Measurements from ENCODE around the gene FBXW7.

The FBXW7 gene

DNA sequence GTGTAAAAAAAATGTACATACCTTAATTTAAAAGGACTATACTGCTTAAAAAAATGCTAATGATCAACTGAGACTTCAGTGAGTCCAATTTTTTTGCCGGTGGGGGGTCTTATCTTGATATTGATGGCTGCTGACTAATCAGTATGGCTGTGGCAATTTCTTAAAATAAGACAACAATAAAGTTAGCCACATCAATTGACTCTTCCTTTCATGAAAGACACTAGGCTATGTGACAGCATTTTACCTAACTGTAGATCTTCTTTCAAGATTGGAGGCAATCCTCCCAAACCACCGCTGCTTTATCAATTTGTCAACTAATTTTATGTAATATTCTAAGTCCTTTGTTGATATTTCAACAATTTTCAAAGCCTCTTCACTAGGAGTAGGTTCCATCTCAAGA, 116.1 kb downstream of the FBXW7 start:
- H3K9ac ChIP-seq (ENCODE audit: low read depth, low read length) = no peak overlapping the region
- H3K36me3 ChIP-seq (ENCODE audit: insufficient read depth, low read depth, low read length) = no peaks in the 10 kb centered on the region
- H3K4me3 ChIP-seq (ENCODE audit: low read length) = no peak overlapping the region
- no peaks in the 10 kb centered on the region for H3K9me3 ChIP-seq (ENCODE audit: insufficient read depth, low read depth, low read length)
- H3K4me1 ChIP-seq (ENCODE audit: insufficient read depth, low read length) = peaks cover 8% of the 10 kb centered on the region
- H3K27ac ChIP-seq (ENCODE audit: low read length) = no peak overlapping the region
- no peaks in the 10 kb centered on the region for H3K27me3 ChIP-seq (ENCODE audit: insufficient read depth, low read length)

- H3K9ac ChIP-seq (ENCODE audit: low read depth, low read length) = no peak overlapping the region
- no peak overlapping the region for H3K4me3 ChIP-seq (ENCODE audit: low read length)
- H3K27me3 ChIP-seq (ENCODE audit: insufficient read depth, low read length) = no peaks in the 10 kb centered on the region
- no peaks in the 10 kb centered on the region for H3K9me3 ChIP-seq (ENCODE audit: insufficient read depth, low read depth, low read length)
- no peak overlapping the region for H3K27ac ChIP-seq (ENCODE audit: low read length)
- 0 out of 2 replicates have a peak, but pooled peaks cover 3% of the 10 kb centered on the region for H3K4me1 ChIP-seq (ENCODE audit: insufficient read depth, low read length)
- no peaks in the 10 kb centered on the region for H3K36me3 ChIP-seq (ENCODE audit: insufficient read depth, low read depth, low read length)
Measured at GRCh38 chr4:152417673-152418072, 118.2 kb downstream of the FBXW7 start.

- Histone ChIP-seq H3K4me3 (ENCODE audit: low read length) (no peak overlapping the region), H3K36me3 (ENCODE audit: insufficient read depth, low read depth, low read length) (no peaks in the 10 kb centered on the region), H3K4me1 (ENCODE audit: insufficient read depth, low read length) (0 out of 2 replicates have a peak, but pooled peaks cover 3% of the 10 kb centered on the region), H3K27me3 (ENCODE audit: insufficient read depth, low read length) (no peaks in the 10 kb centered on the region), H3K27ac (ENCODE audit: low read length) (no peak overlapping the region), H3K9me3 (ENCODE audit: insufficient read depth, low read depth, low read length) (no peaks in the 10 kb centered on the region), H3K9ac (ENCODE audit: low read depth, low read length) (no peak overlapping the region)
Measured at GRCh38 chr4:152415980-152416379, 119.9 kb downstream of the FBXW7 start.

- Histone ChIP-seq H3K9ac (ENCODE audit: low read depth, low read length) (no peak overlapping the region), H3K9me3 (ENCODE audit: insufficient read depth, low read depth, low read length) (no peaks in the 10 kb centered on the region), H3K4me1 (ENCODE audit: insufficient read depth, low read length) (no peaks in the 10 kb centered on the region; the same call in 1 of the 2 replicates), H3K27me3 (ENCODE audit: insufficient read depth, low read length) (no peaks in the 10 kb centered on the region), H3K27ac (ENCODE audit: low read length) (no peak overlapping the region), H3K36me3 (ENCODE audit: insufficient read depth, low read depth, low read length) (no peaks in the 10 kb centered on the region), H3K4me3 (ENCODE audit: low read length) (no peak overlapping the region)
Measured at GRCh38 chr4:152408514-152409327, 127.2 kb downstream of the FBXW7 start.

- Histone ChIP-seq H3K4me1 (ENCODE audit: insufficient read depth, low read length) (no peaks in the 10 kb centered on the region; the same call in 1 of the 2 replicates), H3K36me3 (ENCODE audit: insufficient read depth, low read depth, low read length) (no peaks in the 10 kb centered on the region), H3K27ac (ENCODE audit: low read length) (no peak overlapping the region), H3K27me3 (ENCODE audit: insufficient read depth, low read length) (no peaks in the 10 kb centered on the region), H3K9me3 (ENCODE audit: insufficient read depth, low read depth, low read length) (no peaks in the 10 kb centered on the region), H3K4me3 (ENCODE audit: low read length) (no peak overlapping the region), H3K9ac (ENCODE audit: low read depth, low read length) (no peak overlapping the region)
Measured at GRCh38 chr4:152401424-152401823, 134.5 kb downstream of the FBXW7 start.

DNA sequence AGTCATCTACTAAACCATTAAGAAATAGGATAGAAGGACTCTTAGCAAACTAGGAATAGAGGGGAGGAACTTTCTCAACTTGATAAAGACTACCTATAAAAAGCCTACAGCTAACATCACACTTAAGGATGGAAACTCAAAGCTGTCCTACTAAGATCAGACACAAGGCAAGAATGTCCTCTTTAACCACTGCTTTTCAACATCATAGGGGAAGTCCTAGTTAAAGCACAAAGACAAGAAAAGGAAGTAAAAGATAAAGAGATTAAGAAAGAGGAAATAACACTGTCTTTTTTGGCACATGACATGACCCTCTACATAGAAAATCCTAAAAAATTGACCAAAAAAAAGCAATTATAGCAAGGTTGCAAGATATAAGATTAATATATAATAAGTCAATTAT, 136.6 kb downstream of the FBXW7 start:
- Histone ChIP-seq H3K4me1 (ENCODE audit: insufficient read depth, low read length) (no peaks in the 10 kb centered on the region; the same call in 1 of the 2 replicates), H3K9ac (ENCODE audit: low read depth, low read length) (no peak overlapping the region), H3K36me3 (ENCODE audit: insufficient read depth, low read depth, low read length) (no peaks in the 10 kb centered on the region), H3K27me3 (ENCODE audit: insufficient read depth, low read length) (no peaks in the 10 kb centered on the region), H3K27ac (ENCODE audit: low read length) (no peak overlapping the region), H3K4me3 (ENCODE audit: low read length) (no peak overlapping the region), H3K9me3 (ENCODE audit: insufficient read depth, low read depth, low read length) (no peaks in the 10 kb centered on the region)

- no peaks in the 10 kb centered on the region for H3K36me3 ChIP-seq (ENCODE audit: insufficient read depth, low read depth, low read length)
- H3K27me3 ChIP-seq (ENCODE audit: insufficient read depth, low read length) = no peaks in the 10 kb centered on the region
- no peak overlapping the region for H3K9ac ChIP-seq (ENCODE audit: low read depth, low read length)
- H3K27ac ChIP-seq (ENCODE audit: low read length) = no peak overlapping the region
- H3K9me3 ChIP-seq (ENCODE audit: insufficient read depth, low read depth, low read length) = no peaks in the 10 kb centered on the region
- H3K4me3 ChIP-seq (ENCODE audit: low read length) = no peak overlapping the region
- no peaks in the 10 kb centered on the region for H3K4me1 ChIP-seq (ENCODE audit: insufficient read depth, low read length)
Measured at GRCh38 chr4:152398060-152398459, 137.8 kb downstream of the FBXW7 start.

GRCh38 chr4:152394791-152395190, 141.1 kb downstream of the FBXW7 start:
- H3K9ac ChIP-seq (ENCODE audit: low read depth, low read length) = no peak overlapping the region
- no peaks in the 10 kb centered on the region for H3K27me3 ChIP-seq (ENCODE audit: insufficient read depth, low read length)
- H3K4me3 ChIP-seq (ENCODE audit: low read length) = no peak overlapping the region
- no peak overlapping the region for H3K27ac ChIP-seq (ENCODE audit: low read length)
- no peaks in the 10 kb centered on the region for H3K9me3 ChIP-seq (ENCODE audit: insufficient read depth, low read depth, low read length)
- no peaks in the 10 kb centered on the region for H3K4me1 ChIP-seq (ENCODE audit: insufficient read depth, low read length)
- H3K36me3 ChIP-seq (ENCODE audit: insufficient read depth, low read depth, low read length) = no peaks in the 10 kb centered on the region

- H3K4me3 ChIP-seq (ENCODE audit: low read length) = no peak overlapping the region
- H3K27me3 ChIP-seq (ENCODE audit: insufficient read depth, low read length) = no peaks in the 10 kb centered on the region
- H3K4me1 ChIP-seq (ENCODE audit: insufficient read depth, low read length) = no peaks in the 10 kb centered on the region
- H3K9me3 ChIP-seq (ENCODE audit: insufficient read depth, low read depth, low read length) = no peaks in the 10 kb centered on the region
- H3K36me3 ChIP-seq (ENCODE audit: insufficient read depth, low read depth, low read length) = no peaks in the 10 kb centered on the region
- no peak overlapping the region for H3K9ac ChIP-seq (ENCODE audit: low read depth, low read length)
- H3K27ac ChIP-seq (ENCODE audit: low read length) = no peak overlapping the region
Measured at GRCh38 chr4:152392079-152392478, 143.8 kb downstream of the FBXW7 start.

DNA sequence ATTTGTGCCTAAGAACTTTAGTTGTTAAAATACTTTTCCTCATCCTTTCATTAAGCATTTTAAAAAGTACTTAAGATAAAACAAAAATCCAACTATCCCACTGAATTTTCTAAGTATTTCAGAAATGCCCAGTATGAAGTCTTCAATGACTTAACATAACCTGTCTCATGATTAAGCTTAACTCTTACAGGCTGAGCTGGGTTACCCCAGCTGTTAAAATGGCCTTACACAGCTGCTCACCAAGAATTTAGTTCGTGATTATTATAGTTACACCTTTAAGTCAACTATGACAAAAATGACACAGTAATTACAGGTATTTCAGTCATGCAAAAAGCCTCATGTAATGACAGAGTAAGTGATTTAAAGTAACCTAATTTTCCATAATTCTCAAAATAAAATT, 145.7 kb downstream of the FBXW7 start:
- Histone ChIP-seq H3K27me3 (ENCODE audit: insufficient read depth, low read length) (no peaks in the 10 kb centered on the region), H3K4me3 (ENCODE audit: low read length) (no peak overlapping the region)

GRCh38 chr4:152389359-152389758, 146.5 kb downstream of the FBXW7 start:
- H3K4me3 ChIP-seq (ENCODE audit: low read length) = no peak overlapping the region
- H3K36me3 ChIP-seq (ENCODE audit: insufficient read depth, low read depth, low read length) = no peaks in the 10 kb centered on the region
- H3K9me3 ChIP-seq (ENCODE audit: insufficient read depth, low read depth, low read length) = no peaks in the 10 kb centered on the region
- no peak overlapping the region for H3K27ac ChIP-seq (ENCODE audit: low read length)
- H3K27me3 ChIP-seq (ENCODE audit: insufficient read depth, low read length) = no peaks in the 10 kb centered on the region
- no peak overlapping the region for H3K9ac ChIP-seq (ENCODE audit: low read depth, low read length)
- H3K4me1 ChIP-seq (ENCODE audit: insufficient read depth, low read length) = no peaks in the 10 kb centered on the region

More for the DNA sequence above, 145.7 kb downstream of the FBXW7 start:
- Histone ChIP-seq H3K9me3 (ENCODE audit: insufficient read depth, low read depth, low read length) (no peaks in the 10 kb centered on the region), H3K27ac (ENCODE audit: low read length) (no peak overlapping the region), H3K4me1 (ENCODE audit: insufficient read depth, low read length) (no peaks in the 10 kb centered on the region), H3K36me3 (ENCODE audit: insufficient read depth, low read depth, low read length) (no peaks in the 10 kb centered on the region), H3K9ac (ENCODE audit: low read depth, low read length) (no peak overlapping the region)

DNA sequence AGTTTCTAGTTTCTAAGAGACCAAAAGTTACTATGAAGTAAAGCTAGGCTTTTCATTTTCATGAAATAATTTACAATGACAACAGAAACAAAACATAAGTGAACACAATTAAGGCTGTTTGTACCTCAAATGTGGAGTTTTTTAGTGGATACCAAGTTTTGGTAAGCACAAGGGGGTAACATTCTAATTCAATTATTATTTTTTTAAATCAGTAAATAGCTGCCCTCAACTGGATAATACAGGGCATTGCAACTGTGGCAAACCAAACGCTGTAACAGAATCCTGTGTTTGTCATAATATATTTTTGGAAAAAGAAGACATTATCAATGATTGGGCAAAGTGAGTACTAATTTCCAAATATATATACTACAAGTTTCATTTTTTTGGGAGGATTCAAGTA, 150.3 kb downstream of the FBXW7 start:
- Histone ChIP-seq H3K36me3 (ENCODE audit: insufficient read depth, low read depth, low read length) (no peaks in the 10 kb centered on the region), H3K4me1 (ENCODE audit: insufficient read depth, low read length) (peaks cover 7% of the 10 kb centered on the region; the same call in 1 of the 2 replicates), H3K9me3 (ENCODE audit: insufficient read depth, low read depth, low read length) (no peaks in the 10 kb centered on the region), H3K4me3 (ENCODE audit: low read length) (no peak overlapping the region), H3K27ac (ENCODE audit: low read length) (no peak overlapping the region), H3K9ac (ENCODE audit: low read depth, low read length) (no peak overlapping the region), H3K27me3 (ENCODE audit: insufficient read depth, low read length) (no peaks in the 10 kb centered on the region)
